Neural crest cell (in vitro differentiated cells): Measurements from ENCODE around the gene DMWD. TPM values are rescaled to one million over a fixed set of nuclear protein-coding genes. Genes with fewer than 3 reads are reported as not detected.

Source experiments
- DNase-seq: peaks from one replicate; pipeline ENCODE4 v3.0.0; 2021; ENCODE audit warnings: low read depth, mixed read lengths, low spot score
- H3K27ac Mint-ChIP-seq: one replicate; pipeline ENCODE4 v1.8.0; 2021; ENCODE audit warnings: mild to moderate bottlenecking, mixed read lengths; ENCODE audit not compliant: unreplicated experiment
- H3K27me3 Mint-ChIP-seq: 2 replicates; pipeline ENCODE4 v1.8.0; 2021; ENCODE audit warnings: low read depth, mild to moderate bottlenecking, mixed read lengths
- H3K36me3 Mint-ChIP-seq: 2 replicates; pipeline ENCODE4 v1.8.0; 2021; ENCODE audit warnings: low read depth, mild to moderate bottlenecking, mixed read lengths
- H3K4me1 Mint-ChIP-seq: 2 replicates; pipeline ENCODE4 v1.8.0; 2021; ENCODE audit warnings: mixed read lengths
- H3K4me3 Mint-ChIP-seq: one replicate; pipeline ENCODE4 v1.8.0; 2021; ENCODE audit warnings: mild to moderate bottlenecking, mixed read lengths
- H3K9me3 Mint-ChIP-seq: 2 replicates; pipeline ENCODE4 v1.8.0; 2021; ENCODE audit warnings: mixed read lengths
- total RNA-seq: library from RNA; stranded (reverse); gene quantifications from 2 replicates; pipeline ENCODE4 v1.2.1, GENCODE V29; 2021
- TF ChIP-seq, protein P1 (sequence below): fragments of 200-600 bp; sonication (generic); conservative IDR thresholded peaks from 2 replicates; pipeline ENCODE4 v1.5.0; 2021; ENCODE audit warnings: antibody characterized with exemption, mild to moderate bottlenecking

Gene DMWD
- total RNA-seq, 1 donor from 2014 or later: 110 TPM

DNA sequence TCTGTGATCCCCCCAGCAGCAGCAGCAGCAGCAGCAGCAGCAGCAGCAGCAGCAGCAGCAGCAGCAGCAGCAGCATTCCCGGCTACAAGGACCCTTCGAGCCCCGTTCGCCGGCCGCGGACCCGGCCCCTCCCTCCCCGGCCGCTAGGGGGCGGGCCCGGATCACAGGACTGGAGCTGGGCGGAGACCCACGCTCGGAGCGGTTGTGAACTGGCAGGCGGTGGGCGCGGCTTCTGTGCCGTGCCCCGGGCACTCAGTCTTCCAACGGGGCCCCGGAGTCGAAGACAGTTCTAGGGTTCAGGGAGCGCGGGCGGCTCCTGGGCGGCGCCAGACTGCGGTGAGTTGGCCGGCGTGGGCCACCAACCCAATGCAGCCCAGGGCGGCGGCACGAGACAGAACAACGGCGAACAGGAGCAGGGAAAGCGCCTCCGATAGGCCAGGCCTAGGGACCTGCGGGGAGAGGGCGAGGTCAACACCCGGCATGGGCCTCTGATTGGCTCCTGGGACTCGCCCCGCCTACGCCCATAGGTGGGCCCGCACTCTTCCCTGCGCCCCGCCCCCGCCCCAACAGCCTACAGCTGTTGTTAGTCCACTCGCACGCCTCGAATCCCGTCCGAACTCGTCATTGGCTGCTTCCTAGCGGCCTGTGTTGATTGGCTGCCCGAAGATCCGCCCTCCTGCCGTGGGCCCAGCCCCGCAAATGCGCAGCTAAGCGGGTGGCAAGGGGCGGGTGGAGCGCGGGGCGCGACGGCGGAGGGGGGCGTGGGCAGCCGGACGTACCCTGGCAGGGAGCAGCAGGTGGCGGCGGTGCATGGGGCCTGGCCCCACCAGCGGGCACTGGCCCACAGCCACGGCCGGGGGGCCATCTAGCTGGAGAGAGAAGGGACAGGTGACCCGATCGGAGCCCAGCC lies 22.2 kb downstream of the DMWD start:
- TF ChIP-seq, protein P1, sequence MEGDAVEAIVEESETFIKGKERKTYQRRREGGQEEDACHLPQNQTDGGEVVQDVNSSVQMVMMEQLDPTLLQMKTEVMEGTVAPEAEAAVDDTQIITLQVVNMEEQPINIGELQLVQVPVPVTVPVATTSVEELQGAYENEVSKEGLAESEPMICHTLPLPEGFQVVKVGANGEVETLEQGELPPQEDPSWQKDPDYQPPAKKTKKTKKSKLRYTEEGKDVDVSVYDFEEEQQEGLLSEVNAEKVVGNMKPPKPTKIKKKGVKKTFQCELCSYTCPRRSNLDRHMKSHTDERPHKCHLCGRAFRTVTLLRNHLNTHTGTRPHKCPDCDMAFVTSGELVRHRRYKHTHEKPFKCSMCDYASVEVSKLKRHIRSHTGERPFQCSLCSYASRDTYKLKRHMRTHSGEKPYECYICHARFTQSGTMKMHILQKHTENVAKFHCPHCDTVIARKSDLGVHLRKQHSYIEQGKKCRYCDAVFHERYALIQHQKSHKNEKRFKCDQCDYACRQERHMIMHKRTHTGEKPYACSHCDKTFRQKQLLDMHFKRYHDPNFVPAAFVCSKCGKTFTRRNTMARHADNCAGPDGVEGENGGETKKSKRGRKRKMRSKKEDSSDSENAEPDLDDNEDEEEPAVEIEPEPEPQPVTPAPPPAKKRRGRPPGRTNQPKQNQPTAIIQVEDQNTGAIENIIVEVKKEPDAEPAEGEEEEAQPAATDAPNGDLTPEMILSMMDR: peak; percentile 98
- no peaks in the 10 kb centered on the region for H3K9me3 Mint-ChIP-seq
- peak overlapping the region; percentile 97 for H3K27ac Mint-ChIP-seq
- peak overlapping the region; percentile 98 for H3K4me3 Mint-ChIP-seq
- peaks cover 27% of the 10 kb centered on the region for H3K4me1 Mint-ChIP-seq
- peak; percentile 95 for DNase-seq
- peaks cover 10% of the 10 kb centered on the region for H3K36me3 Mint-ChIP-seq
- peaks cover 26% of the 10 kb centered on the region for H3K27me3 Mint-ChIP-seq

DNA sequence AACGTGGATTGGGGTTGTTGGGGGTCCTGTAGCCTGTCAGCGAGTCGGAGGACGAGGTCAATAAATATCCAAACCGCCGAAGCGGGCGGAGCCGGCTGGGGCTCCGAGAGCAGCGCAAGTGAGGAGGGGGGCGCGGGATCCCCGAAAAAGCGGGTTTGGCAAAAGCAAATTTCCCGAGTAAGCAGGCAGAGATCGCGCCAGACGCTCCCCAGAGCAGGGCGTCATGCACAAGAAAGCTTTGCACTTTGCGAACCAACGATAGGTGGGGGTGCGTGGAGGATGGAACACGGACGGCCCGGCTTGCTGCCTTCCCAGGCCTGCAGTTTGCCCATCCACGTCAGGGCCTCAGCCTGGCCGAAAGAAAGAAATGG lies 22.8 kb downstream of the DMWD start:
- H3K27ac Mint-ChIP-seq: peak overlapping the region; percentile 96
- H3K36me3 Mint-ChIP-seq: peaks cover 10% of the 10 kb centered on the region
- peaks cover 29% of the 10 kb centered on the region for H3K27me3 Mint-ChIP-seq
- no peaks in the 10 kb centered on the region for H3K9me3 Mint-ChIP-seq
- TF ChIP-seq, protein P1: no peak
- peak overlapping the region; percentile 98 for H3K4me3 Mint-ChIP-seq
- H3K4me1 Mint-ChIP-seq: peaks cover 31% of the 10 kb centered on the region
- no peak for DNase-seq

DNA sequence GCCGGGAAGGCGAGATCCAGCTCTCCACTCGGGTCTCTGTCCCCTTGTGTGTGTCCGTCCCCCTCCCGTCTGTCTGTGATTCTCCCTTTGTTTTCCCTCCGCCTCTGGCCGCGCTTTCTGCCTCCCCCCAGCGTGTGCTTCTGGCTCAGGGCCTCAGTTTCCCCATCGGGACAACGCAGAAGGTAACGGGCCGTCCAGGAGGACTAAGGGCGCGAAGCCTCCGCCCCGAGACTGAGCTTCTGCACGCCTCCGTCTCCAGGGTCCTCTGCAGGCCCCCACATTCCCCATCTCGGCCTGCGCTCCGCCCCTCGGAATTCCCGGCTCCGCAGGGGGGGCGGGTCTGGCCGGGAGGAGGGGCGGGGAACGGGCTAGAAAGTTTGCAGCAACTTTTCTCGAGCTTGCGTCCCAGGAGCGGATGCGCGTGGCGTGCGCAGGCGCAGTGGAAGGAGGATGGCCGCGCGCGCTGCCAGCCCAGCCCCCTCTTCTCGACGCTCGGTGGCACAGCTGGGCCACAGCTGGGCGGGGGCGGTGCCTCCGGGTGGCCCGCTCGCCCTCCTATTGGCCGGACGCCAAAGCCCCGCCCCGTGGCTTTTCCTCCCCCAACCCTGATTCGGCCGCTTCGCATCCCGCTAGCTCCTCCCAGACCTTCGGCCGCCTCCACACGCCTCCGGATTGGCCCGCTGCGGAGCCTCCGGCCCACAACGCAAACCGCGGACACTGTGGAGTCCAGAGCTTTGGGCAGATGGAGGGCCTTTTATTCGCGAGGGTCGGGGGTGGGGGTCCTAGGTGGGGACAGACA lies 23.5 kb downstream of the DMWD start, which contains the start of gene SIX5:
Gene SIX5 (minus strand): TSS at position 269 of the 799 bp plus-strand sequence. CDS start 408 bp downstream, outside the sequence.
- H3K4me1 Mint-ChIP-seq: peaks cover 35% of the 10 kb centered on the region
- peak; percentile 96 for DNase-seq
- peaks cover 10% of the 10 kb centered on the region for H3K36me3 Mint-ChIP-seq
- H3K4me3 Mint-ChIP-seq: peak within 1 kb of the TSS; percentile 98
- H3K27ac Mint-ChIP-seq: peak within 1 kb of the TSS; percentile 100
- peaks cover 30% of the 10 kb centered on the region for H3K27me3 Mint-ChIP-seq
- TF ChIP-seq, protein P1: no peak
- H3K9me3 Mint-ChIP-seq: no peaks in the 10 kb centered on the region

DNA sequence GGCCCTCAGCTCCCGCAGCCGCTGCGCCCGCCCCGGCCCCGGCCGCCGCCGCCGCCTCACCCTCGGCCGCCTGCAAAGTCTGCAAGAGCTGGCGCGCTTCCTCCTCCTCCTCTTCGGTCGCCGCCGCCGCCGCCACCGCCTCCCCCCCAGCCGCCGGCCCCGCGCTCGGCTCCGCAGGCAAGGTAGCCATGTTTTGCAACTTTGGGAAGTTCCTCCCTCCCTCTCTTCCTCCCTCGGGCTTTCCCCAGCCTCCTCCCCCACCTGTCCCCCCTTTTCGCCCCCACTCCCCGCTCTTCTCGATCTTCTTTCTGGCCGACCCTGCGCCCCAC lies 24.0 kb downstream of the DMWD start:
- Mint-ChIP-seq H3K4me3 (peak overlapping the region; percentile 98), H3K36me3 (peaks cover 10% of the 10 kb centered on the region), H3K27ac (peak overlapping the region; percentile 100), H3K4me1 (peaks cover 35% of the 10 kb centered on the region), H3K9me3 (no peaks in the 10 kb centered on the region), H3K27me3 (peaks cover 30% of the 10 kb centered on the region)
- peak; percentile 43 for DNase-seq
- TF ChIP-seq, protein P1: no peak

DNA sequence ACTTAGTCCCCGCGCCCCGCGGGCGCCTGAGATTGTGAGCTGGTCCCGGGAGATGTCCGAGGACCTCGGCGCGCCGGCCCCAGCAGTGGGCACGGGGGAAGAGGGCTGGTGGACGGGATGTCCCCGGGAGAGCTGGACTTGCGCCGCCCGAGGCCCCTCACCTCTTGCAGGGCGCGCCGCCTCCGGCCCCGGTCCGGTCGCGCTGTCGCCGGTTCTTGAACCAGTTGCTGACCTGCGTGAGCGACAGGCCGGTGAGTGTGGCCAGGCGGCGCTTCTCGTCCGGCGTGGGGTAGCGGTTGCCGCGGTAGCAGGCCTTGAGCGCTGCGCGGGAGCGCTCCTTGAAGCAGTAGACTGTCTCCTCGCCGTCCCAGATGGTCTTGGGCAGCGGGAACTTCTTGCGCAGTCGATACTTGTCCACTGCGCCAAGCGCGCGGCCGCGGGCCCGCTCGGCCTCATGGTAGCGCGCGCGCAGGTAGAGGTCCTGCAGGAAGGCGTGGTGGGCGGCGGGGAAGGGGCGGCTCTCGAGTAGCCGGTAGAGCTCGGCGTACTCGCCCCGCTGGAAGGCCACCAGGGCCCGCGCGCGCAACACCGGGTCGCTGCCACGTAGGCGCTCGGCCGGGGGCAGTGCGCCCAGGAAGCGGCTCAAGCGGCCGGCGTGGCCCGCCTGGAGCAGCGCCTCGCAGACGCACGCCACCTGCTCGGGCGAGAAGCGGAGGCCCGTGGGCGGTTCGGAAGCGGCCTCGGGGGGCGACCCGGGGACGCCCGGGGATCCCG lies 24.6 kb downstream of the DMWD start:
- DNase-seq: peak; percentile 50
- Mint-ChIP-seq H3K27ac (peak overlapping the region; percentile 93), H3K4me1 (peaks cover 35% of the 10 kb centered on the region), H3K4me3 (peak overlapping the region; percentile 94), H3K27me3 (peaks cover 30% of the 10 kb centered on the region), H3K36me3 (peaks cover 10% of the 10 kb centered on the region), H3K9me3 (no peaks in the 10 kb centered on the region)
- TF ChIP-seq, protein P1: no peak
